HG02588 (cell line): ENCODE data around the gene TMC1.

Experiments used
- ATAC-seq: cut with Tn5 transposase; IDR thresholded peaks from one replicate; pipeline ENCODE4 v1.9.1; 2021; ENCODE audit warnings: mild to moderate bottlenecking, moderate library complexity; ENCODE audit not compliant: unreplicated experiment

TMC1 gene

GRCh38 chr9:72600671-72601070, 79.3 kb downstream of the TMC1 start:
- ATAC-seq: no peak

- ATAC-seq: no peak
Measured at GRCh38 chr9:72601615-72602014, 80.2 kb downstream of the TMC1 start.

GRCh38 chr9:72612449-72612848, 91.0 kb downstream of the TMC1 start:
- no peak for ATAC-seq

DNA sequence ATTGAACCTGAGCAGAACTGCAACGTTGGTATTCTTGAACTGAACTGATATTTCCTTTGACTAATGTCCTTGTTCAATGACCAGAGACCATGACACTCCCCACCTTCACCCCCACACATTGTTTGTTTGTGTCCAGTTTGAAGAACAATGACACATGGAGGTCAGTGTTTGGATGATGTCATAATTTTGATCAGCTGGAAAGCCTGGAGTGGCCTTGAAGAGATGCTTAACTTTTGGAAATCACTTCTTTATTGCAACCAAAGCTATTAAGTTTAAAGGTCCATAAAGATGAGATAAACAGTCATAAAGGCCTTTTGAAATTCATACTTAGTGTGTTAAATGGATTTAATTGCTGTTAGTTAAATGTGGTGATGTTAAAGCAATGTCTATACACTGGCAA, 92.7 kb downstream of the TMC1 start:
- ATAC-seq: no peak

DNA sequence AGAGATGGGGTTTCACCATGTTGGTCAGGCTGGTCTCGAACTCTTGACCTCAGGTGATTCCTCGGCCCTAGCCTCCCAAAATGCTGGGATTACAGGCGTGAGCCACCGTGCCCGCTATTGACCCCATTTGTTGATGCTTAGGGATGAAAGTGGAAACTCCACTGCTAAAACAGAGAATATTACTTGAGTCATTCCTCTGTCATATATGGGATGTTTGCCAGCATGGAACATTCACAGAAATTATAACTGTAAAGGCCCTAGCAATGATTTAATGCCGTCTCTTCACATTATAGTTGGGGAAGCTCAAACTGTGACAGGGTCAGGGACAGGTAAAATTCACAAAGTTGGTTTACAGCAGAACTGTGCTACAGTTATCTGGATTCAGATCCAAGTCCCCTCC, 94.5 kb downstream of the TMC1 start:
- ATAC-seq: no peak

- no peak for ATAC-seq
Measured at GRCh38 chr9:72618811-72619210, 97.4 kb downstream of the TMC1 start.

GRCh38 chr9:72622186-72622585, 100.8 kb downstream of the TMC1 start:
- ATAC-seq: no peak

GRCh38 chr9:72623156-72623555, 101.7 kb downstream of the TMC1 start:
- no peak for ATAC-seq

- ATAC-seq: no peak
Measured at GRCh38 chr9:72627147-72627546, 105.7 kb downstream of the TMC1 start.

GRCh38 chr9:72627956-72628540, 106.6 kb downstream of the TMC1 start:
- no peak for ATAC-seq

DNA sequence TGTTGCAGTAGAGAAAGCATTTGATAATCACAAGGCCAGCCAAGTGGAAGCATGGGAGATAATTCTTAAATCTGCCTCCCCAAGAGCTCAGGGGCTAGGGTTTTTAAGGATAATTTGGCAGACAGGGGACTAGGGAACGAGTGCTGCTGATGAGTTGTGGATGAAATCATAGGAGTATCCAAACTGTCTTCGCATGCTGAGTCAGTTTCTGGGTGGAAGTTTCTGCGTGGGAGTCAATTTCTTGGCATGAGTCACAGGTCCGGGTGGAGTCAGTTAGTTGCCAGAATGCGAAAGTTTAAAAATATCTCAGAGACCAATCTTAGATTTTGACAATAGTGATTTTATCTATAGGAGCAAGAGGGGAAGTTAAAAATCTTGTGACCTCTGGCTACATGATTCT, 112.6 kb downstream of the TMC1 start:
- no peak for ATAC-seq

- ATAC-seq: peak; percentile 97
Measured at GRCh38 chr9:72635197-72635596, 113.8 kb downstream of the TMC1 start.

DNA sequence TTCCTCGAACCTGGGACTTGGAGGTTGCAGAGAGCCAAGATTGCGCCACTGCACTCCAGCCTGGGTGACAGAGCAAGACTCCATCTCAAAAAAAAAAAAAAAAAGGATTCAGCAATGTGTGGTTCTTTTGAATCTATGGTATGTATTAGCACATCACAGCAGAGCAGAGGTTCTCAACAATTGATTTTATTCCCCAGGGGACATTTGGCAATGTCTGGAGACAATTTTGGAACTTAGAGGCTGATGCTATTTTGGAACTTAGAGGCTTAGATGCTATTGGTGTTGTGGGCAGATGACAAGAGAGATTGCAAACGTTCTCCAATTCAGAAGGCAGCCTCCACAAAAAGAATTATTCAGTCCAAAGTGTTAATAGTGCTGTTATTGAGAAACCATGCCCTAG, 115.2 kb downstream of the TMC1 start:
- no peak for ATAC-seq

DNA sequence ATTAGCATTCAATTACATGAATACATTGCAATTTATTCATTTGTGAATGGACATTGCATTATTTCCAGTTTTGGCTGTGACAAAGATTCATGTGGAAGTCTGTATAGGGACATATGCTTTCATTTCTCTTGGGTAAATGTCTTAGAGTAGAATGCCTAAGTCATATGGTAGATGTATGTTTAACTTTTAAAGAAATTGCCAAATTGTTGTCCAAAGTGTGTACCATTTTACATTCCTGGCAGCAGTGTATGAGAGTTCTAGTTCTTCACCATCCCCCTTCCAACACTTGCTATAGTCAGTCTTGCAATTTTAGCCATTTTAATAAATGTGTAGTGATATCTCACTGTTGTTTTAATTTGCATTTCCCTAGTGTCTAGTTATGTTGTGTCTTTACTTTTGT, 122.2 kb downstream of the TMC1 start:
- ATAC-seq: no peak

DNA sequence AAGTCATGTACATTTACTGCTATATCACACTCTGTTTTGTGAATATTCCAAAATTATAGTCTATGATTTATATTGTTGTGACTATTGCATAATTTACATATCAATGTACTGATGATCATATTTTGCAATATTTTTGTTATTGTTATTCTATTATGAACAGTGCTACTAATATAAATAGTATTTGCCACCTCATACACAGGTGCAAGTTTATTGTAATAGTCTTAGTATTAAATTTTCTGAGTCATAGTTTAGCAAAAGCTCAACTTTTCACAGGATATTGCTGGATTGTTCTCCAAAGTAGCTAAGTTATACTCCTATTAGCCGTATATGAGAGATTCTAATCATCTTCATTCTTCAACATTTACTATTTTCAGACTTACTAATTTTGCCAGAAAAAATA, 124.7 kb downstream of the TMC1 start:
- ATAC-seq: no peak

DNA sequence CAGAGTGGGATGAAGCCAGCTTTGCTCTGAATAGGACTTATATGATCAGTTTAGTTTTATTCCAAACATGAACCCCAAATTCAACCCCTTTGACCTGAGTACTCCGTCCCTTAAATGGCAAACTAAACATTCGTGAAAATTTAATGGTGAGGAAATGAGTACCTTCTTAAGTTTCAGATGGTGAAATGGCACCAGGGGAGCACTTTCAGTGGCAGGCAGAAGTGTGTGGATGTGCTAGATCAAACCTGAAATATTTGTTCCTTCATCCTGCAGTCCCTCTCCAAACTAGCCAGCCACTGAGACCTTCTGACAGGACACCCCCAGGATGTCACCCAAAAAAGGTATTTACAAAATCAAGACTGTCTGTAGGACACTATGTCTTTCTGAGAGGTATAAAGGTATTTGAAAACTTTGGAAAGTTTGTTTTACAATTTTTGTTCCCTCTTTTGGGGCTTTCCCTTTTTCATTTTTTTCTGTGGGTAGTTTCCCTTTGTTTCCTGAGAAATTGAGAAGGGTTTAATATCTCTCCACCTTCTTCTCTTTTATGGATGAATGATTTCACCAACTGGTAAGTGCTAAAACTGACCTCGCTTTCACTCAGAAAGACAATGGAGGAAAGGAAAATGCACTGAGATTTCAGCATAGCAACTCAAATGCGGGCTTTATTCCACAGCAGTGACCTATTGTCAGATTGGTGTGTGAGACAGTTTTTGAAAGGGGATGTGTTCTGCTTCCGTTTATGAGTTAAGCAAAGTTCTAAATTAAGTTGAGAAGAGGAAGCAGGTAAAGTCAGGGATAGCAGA, 127.1 kb downstream of the TMC1 start:
- ATAC-seq: no peak

DNA sequence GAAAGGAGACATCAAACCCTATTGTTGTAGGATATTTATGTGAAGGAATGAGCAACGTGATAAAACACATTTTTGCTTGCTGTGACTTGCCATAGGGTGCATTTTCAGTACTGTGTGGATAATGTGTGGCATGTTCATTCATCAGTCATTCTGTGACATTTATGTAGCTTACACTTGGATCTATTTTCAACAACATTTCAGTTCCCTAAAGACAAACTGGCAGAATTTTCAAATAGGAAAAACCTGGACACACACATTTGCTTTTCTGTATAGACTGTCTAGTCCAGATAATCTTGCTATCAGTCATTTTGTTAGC, 127.7 kb downstream of the TMC1 start:
- no peak for ATAC-seq

- ATAC-seq: no peak
Measured at GRCh38 chr9:72650206-72650605, 128.8 kb downstream of the TMC1 start.

DNA sequence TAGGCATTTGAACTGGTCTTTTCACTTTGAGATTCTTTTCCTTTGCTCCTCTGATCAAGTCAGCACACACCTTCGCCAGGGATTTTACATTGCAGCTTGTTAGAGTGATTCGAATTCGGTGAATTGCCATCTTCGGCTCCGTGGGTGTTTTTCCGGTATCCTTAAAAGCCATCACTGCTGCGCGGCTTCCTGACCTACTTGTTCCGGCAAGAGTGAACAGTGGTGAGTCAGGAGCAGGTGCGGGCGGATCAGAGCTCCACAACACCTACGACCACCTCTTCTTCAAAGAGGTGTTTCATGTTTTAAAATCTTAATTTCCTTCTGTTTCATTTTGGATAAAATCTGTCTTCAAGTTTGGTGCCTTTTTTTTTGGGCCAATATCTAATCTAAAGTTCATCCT, 134.6 kb downstream of the TMC1 start:
- no peak for ATAC-seq

DNA sequence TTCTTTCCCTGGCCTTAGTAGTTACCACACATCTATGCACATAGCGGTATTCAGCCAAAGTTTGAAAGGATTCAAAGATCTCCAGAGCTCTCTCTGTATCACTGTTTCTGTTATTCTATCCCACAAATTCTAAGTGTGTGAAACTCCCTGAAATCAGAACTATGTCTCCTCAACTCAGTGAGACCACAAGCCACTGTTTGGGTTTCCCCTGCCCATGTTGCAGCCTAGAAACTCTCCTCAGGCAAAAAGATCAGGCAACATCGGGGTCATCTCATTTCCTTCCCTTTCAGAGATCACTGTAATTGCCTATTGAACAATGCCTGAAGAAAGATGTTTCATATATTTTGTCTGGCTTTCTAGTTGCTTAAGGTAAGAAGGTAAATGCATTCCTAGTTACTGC, 135.6 kb downstream of the TMC1 start:
- ATAC-seq: no peak

- no peak for ATAC-seq
Measured at GRCh38 chr9:72658703-72659102, 137.3 kb downstream of the TMC1 start.

DNA sequence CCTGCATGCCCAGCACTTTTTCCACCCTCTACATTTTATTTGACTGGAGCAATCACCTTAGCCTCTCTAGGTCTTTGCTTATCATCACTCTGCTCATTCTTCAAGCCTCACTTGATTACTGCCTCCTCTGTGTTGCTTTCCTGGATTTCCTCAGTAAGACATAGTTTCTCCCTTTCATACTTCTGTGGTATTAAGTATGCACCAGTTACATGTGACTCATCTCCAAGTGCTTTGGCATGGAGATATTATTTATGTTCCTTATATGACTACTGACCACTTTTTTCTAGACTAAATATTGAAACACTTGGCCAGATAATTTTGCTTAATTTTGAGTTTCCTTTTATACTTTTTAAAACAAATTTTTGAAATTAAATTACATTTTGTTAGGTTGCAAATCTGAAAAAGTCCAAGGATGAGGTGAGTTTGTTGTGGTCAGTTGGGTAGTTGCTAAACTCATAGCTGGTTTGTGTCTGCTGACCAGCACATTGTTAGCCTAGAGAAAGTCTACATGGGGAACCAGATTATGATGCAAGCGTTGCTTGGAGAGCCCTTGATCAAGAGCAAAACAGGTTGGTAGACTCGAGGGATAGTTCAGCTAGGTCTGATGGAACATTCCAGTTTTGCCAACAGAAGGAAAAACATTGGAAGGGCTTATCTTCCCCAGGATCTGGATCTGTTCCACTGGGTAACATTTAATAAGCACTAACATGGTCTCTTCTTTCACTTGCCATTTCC, 140.2 kb downstream of the TMC1 start:
- ATAC-seq: no peak
